CD14-positive monocyte (primary cell): ENCODE measurements around the gene ALPK3. TPM values are rescaled to one million over a fixed set of nuclear protein-coding genes. Genes with fewer than 3 reads are reported as not detected.

ENCODE experiments used
- DNase-seq, 3 donors: peaks; one replicate each; pipeline ENCODE4 v3.0.0-alpha.2; 2011 to 2022
- H2AFZ ChIP-seq: 2 replicates; pipeline ENCODE4 v1.6.0; 2012; ENCODE audit warnings: mild to moderate bottlenecking, low read depth, low read length, inconsistent platforms; ENCODE audit not compliant: insufficient read depth, poor library complexity, severe bottlenecking
- H3K27ac ChIP-seq, 2 donors: 1 replicate in 1 of 2; 2 replicates in 1 of 2; pipeline ENCODE4 v1.5.1; 2012 to 2013; ENCODE audit warnings: low read length in 2 of 2, control low read depth in 1 of 2, inconsistent platforms in 1 of 2, low read depth in 1 of 2, mild to moderate bottlenecking in 1 of 2
- H3K27me3 ChIP-seq, 2 donors: one replicate each; pipeline versions ENCODE4 v1.6.0 to v1.6.1; 2011 to 2013; ENCODE audit warnings: low read length in 2 of 2; ENCODE audit not compliant: control insufficient read depth in 2 of 2, insufficient read depth in 2 of 2
- H3K36me3 ChIP-seq, 2 donors: replicated peaks in 1 of 2; 1 replicate in 1 of 2; 2 replicates in 1 of 2; pipeline versions ENCODE4 v1.5.1 to v1.6.1; 2012 to 2013; ENCODE audit warnings: low read length in 2 of 2, control low read depth in 1 of 2, inconsistent platforms in 1 of 2, mild to moderate bottlenecking in 1 of 2; ENCODE audit not compliant: insufficient read depth in 2 of 2, control insufficient read depth in 1 of 2
- H3K4me1 ChIP-seq, 2 donors: 1 replicate in 1 of 2; 2 replicates in 1 of 2; pipeline versions ENCODE4 v1.5.1 to v1.6.1; 2012 to 2013; ENCODE audit warnings: low read length in 2 of 2, control low read depth in 1 of 2, inconsistent platforms in 1 of 2, mild to moderate bottlenecking in 1 of 2, moderate library complexity in 1 of 2; ENCODE audit not compliant: insufficient read depth in 2 of 2, control insufficient read depth in 1 of 2
- H3K4me2 ChIP-seq: replicated peaks from 2 replicates; pipeline ENCODE3; 2012; ENCODE audit warnings: low read length, moderate library complexity, mild to moderate bottlenecking; ENCODE audit not compliant: poor library complexity, severe bottlenecking; ENCODE audit errors: extremely low read depth
- H3K4me3 ChIP-seq, 3 experiments: fragments of 200-600 bp in 1 of 3; sonication (generic) in 1 of 3; replicated peaks in 1 of 3; 1 replicate in 2 of 3; 2 replicates in 1 of 3; pipeline ENCODE4 v1.5.1; 2011 to 2013; ENCODE audit warnings: low read length in 3 of 3, mild to moderate bottlenecking in 3 of 3, control low read depth in 2 of 3, low read depth in 2 of 3, inconsistent platforms in 1 of 3, moderate library complexity in 1 of 3
- H3K79me2 ChIP-seq: 2 replicates; pipeline ENCODE4 v1.6.0; 2012; ENCODE audit warnings: mild to moderate bottlenecking, control low read depth, inconsistent platforms, low read length, moderate library complexity; ENCODE audit not compliant: insufficient read depth
- H3K9ac ChIP-seq: 2 replicates; pipeline ENCODE4 v1.6.0; 2017; ENCODE audit warnings: low read length, mild to moderate bottlenecking; ENCODE audit not compliant: insufficient read depth, poor library complexity, severe bottlenecking
- H3K9me3 ChIP-seq, 2 donors: replicated peaks in 1 of 2; 1 replicate in 1 of 2; 2 replicates in 1 of 2; pipeline versions ENCODE4 v1.5.1 to v1.6.1; 2012 to 2013; ENCODE audit warnings: low read length in 2 of 2, control low read depth in 1 of 2; ENCODE audit not compliant: control insufficient read depth in 1 of 2, insufficient read depth in 1 of 2
- H4K20me1 ChIP-seq: 2 replicates; pipeline ENCODE4 v1.6.0; 2012; ENCODE audit warnings: mild to moderate bottlenecking, low read length, control low read depth, moderate library complexity; ENCODE audit not compliant: insufficient read depth
- H3K27ac Mint-ChIP-seq, 7 donors: one replicate each; pipeline ENCODE4 v1.8.0; 2020; ENCODE audit warnings: mild to moderate bottlenecking in 7 of 7, mixed read lengths in 7 of 7, moderate library complexity in 6 of 7, inconsistent platforms in 2 of 7
- H3K27me3 Mint-ChIP-seq, 3 donors: one replicate each; pipeline ENCODE4 v1.8.0; 2021 to 2022; ENCODE audit warnings: low read depth in 3 of 3, mild to moderate bottlenecking in 3 of 3, mixed read lengths in 3 of 3, moderate library complexity in 3 of 3, inconsistent platforms in 1 of 3
- H3K36me3 Mint-ChIP-seq, 2 donors: one replicate each; pipeline ENCODE4 v1.8.0; 2020; ENCODE audit warnings: mixed read lengths in 2 of 2, inconsistent platforms in 1 of 2, mild to moderate bottlenecking in 1 of 2
- H3K4me1 Mint-ChIP-seq: one replicate; pipeline ENCODE4 v1.8.0; 2020; ENCODE audit warnings: mild to moderate bottlenecking, mixed read lengths
- H3K4me3 Mint-ChIP-seq, 2 donors: one replicate each; pipeline ENCODE4 v1.8.0; 2020; ENCODE audit warnings: mild to moderate bottlenecking in 2 of 2, mixed read lengths in 2 of 2, moderate library complexity in 1 of 2
- H3K9me3 Mint-ChIP-seq, 7 donors: one replicate each; pipeline ENCODE4 v1.8.0; 2020 to 2022; ENCODE audit warnings: mixed read lengths in 7 of 7, mild to moderate bottlenecking in 6 of 7, moderate library complexity in 6 of 7, inconsistent platforms in 2 of 7
- CTCF ChIP-seq: fragments of 200-600 bp; IDR thresholded peaks from one replicate; pipeline ENCODE4 v1.8.0; 2022; ENCODE audit warnings: antibody characterized with exemption, mild to moderate bottlenecking
- WGBS: methylation state at CpG from one replicate; pipeline ENCODE4 v1.1.5; 2013; ENCODE audit warnings: missing lambda C conversion rate; ENCODE audit not compliant: insufficient coverage; 5-methylcytosine and 5-hydroxymethylcytosine counted together
- intact Hi-C, 2 donors: fragments of 100-400 bp; cut with micrococcal nuclease; formaldehyde crosslinking; loops; one replicate each; pipeline versions ENCODE4 v1.15.0 to v1.15.1; 2023
- polyA plus RNA-seq, 3 donors: library from polyadenylated mRNA; depleted of rRNA in 1 of 3; unstranded in 2 of 3; stranded (reverse) in 1 of 3; fragments of 300-500 nt in 2 of 3; fragments of >200 nt in 1 of 3; fragmentation: Illumina TruSeq in 2 of 3; gene quantifications; 1 replicate in 2 of 3; 2 replicates in 1 of 3; pipeline ENCODE4 v1.2.3, GENCODE V29; 2012 to 2021

Gene ALPK3
- polyA plus RNA-seq, 3 donors: 0.02 to 0.12 TPM; not detected in 1

- H3K27ac ChIP-seq: peak overlapping the region in 1 of 2 donors; percentile 37
- intact Hi-C loops: no loop called here
- peaks cover 100% of the 10 kb centered on the region for H4K20me1 ChIP-seq
- H3K9me3 ChIP-seq: no peaks in the 10 kb centered on the region
- H3K27me3 ChIP-seq: no peaks in the 10 kb centered on the region
- H3K36me3 ChIP-seq: peaks cover 66 to 93% of the 10 kb centered on the region in 2 donors
- H3K27me3 Mint-ChIP-seq: no peaks in the 10 kb centered on the region
- H3K27ac Mint-ChIP-seq: peak overlapping the region in 4 of 7 donors; percentile 15 to 70 (median 48)
- H3K4me1 Mint-ChIP-seq: peaks cover 31% of the 10 kb centered on the region
- peaks cover 9 to 26% of the 10 kb centered on the region in 2 donors for H3K4me1 ChIP-seq
- peaks cover 98% of the 10 kb centered on the region for H3K79me2 ChIP-seq
- H2AFZ ChIP-seq: no peak overlapping the region
- H3K4me3 Mint-ChIP-seq: no peak overlapping the region
- H3K9me3 Mint-ChIP-seq: peaks cover 0 to 1% (median 0%) of the 10 kb centered on the region in 7 donors
- H3K9ac ChIP-seq: no peak overlapping the region
- no peak for DNase-seq
- no peak overlapping the region for H3K4me2 ChIP-seq
- H3K4me3 ChIP-seq: no peak overlapping the region
- WGBS: no CpG with 5 or more reads among the region's 2 CpGs
- peaks cover 63 to 84% of the 10 kb centered on the region in 2 donors for H3K36me3 Mint-ChIP-seq
- no peak for TF ChIP-seq CTCF
Measured at GRCh38 chr15:84788500-84788899, 28.7 kb upstream of the ALPK3 start.

- no peak overlapping the region for H2AFZ ChIP-seq
- Mint-ChIP-seq H3K4me3 (no peak overlapping the region), H3K9me3 (peaks cover 0 to 1% (median 0%) of the 10 kb centered on the region in 7 donors), H3K4me1 (peaks cover 31% of the 10 kb centered on the region), H3K27ac (peak overlapping the region in 3 of 7 donors; percentile 8 to 38 (median 15)), H3K27me3 (peaks cover 0 to 2% (median 0%) of the 10 kb centered on the region in 3 donors), H3K36me3 (peaks cover 59 to 83% of the 10 kb centered on the region in 2 donors)
- H3K79me2 ChIP-seq: peaks cover 96% of the 10 kb centered on the region
- peaks cover 100% of the 10 kb centered on the region for H4K20me1 ChIP-seq
- no peak overlapping the region for H3K4me2 ChIP-seq
- WGBS: 100% methylated on average over 2 of the region's 5 CpGs
- TF ChIP-seq CTCF: no peak
- H3K27ac ChIP-seq: no peak overlapping the region
- H3K9me3 ChIP-seq: no peaks in the 10 kb centered on the region
- H3K4me1 ChIP-seq: peaks cover 9 to 24% of the 10 kb centered on the region in 2 donors
- intact Hi-C loops: no loop called here
- DNase-seq: no peak
- H3K4me3 ChIP-seq: no peak overlapping the region
- no peak overlapping the region for H3K9ac ChIP-seq
- H3K27me3 ChIP-seq: no peaks in the 10 kb centered on the region
- H3K36me3 ChIP-seq: peaks cover 63 to 93% of the 10 kb centered on the region in 2 donors
Measured at GRCh38 chr15:84789762-84790161, 27.4 kb upstream of the ALPK3 start.
